Activated CD4-positive, alpha-beta T cell treated with anti-CD3 and anti-CD28 coated beads for 36 hours (primary cell): ENCODE results near the gene CPA5. TPM values are rescaled to one million over a fixed set of nuclear protein-coding genes. Genes with fewer than 3 reads are reported as not detected.

ENCODE experiments used
- ATAC-seq: fragments of 200-7000 bp; cut with Tn5 transposase; one replicate; pipeline ENCODE4 v1.10.0; 2021; ENCODE audit warnings: mild to moderate bottlenecking, moderate library complexity
- CTCF ChIA-PET: fragments of 350-600 bp; sonication (Branson Sonifier 250); formaldehyde crosslinking; loops from one replicate; lab custom pipeline; 2021; ENCODE audit warnings: antibody characterized with exemption; lab: Charles Lee
- POLR2A ChIA-PET: fragments of 350-600 bp; sonication (Branson Sonifier 250); formaldehyde crosslinking; loops from one replicate; lab custom pipeline; 2021; ENCODE audit warnings: antibody characterized with exemption, inconsistent platforms; lab: Charles Lee
- DNase-seq: peaks from one replicate; pipeline ENCODE4 v3.0.0-alpha.2; 2020
- H3K27ac Mint-ChIP-seq: one replicate; pipeline ENCODE4 v1.8.0; 2021; ENCODE audit warnings: mixed read lengths
- H3K27me3 Mint-ChIP-seq: one replicate; pipeline ENCODE4 v1.8.0; 2021; ENCODE audit warnings: mixed read lengths
- H3K36me3 Mint-ChIP-seq: one replicate; pipeline ENCODE4 v1.8.0; 2021; ENCODE audit warnings: low read depth, mixed read lengths
- H3K4me1 Mint-ChIP-seq: one replicate; pipeline ENCODE4 v1.8.0; 2021; ENCODE audit warnings: mixed read lengths
- H3K4me3 Mint-ChIP-seq: one replicate; pipeline ENCODE4 v1.8.0; 2021; ENCODE audit warnings: mild to moderate bottlenecking, moderate library complexity, mixed read lengths
- H3K9me3 Mint-ChIP-seq: one replicate; pipeline ENCODE4 v1.8.0; 2021; ENCODE audit warnings: low read depth, mixed read lengths
- intact Hi-C, 2 experiments: fragments of 100-400 bp; cut with DNase I in 1 of 2; cut with micrococcal nuclease in 1 of 2; formaldehyde crosslinking; loops; one replicate each; pipeline versions ENCODE4 v1.14.2 to v1.15.1; 2022 to 2024; cut with DNase I, micrococcal nuclease
- total RNA-seq, 2 experiments: library from RNA; stranded (reverse); gene quantifications; one replicate each; pipeline ENCODE4 v1.2.3, GENCODE V29; 2021

The CPA5 gene
- total RNA-seq, result under 1 TPM; 0.39 to 0.56 TPM

GRCh38 chr7:130344271-130344866 is at the start of gene CPA5:
TSS of gene CPA5 (plus strand) at chr7:130344816. CDS start at chr7:130346486, 1,670 bp downstream.
- CTCF ChIA-PET, result interaction anchor here (0.9 to 1.4 kb wide), 2 partner anchors 14 to 412 kb away, joined by 3 to 4 read pairs; no protein-coding TSS in a partner anchor
- Mint-ChIP-seq H3K27me3 (peaks cover 2% of the 10 kb centered on the region), H3K4me1 (no peaks in the 10 kb centered on the region), H3K36me3 (no peaks in the 10 kb centered on the region), H3K4me3 (no peak within 1 kb of the TSS), H3K9me3 (no peaks in the 10 kb centered on the region), H3K27ac (no peak within 1 kb of the TSS)
- POLR2A ChIA-PET, result no interaction called here
- intact Hi-C loops, result no loop called here
- DNase-seq, result no peak
- ATAC-seq, result no peak

GRCh38 chr7:130296221-130296951 is 48.2 kb upstream of the CPA5 start:
- intact Hi-C loops, result no loop called here

GRCh38 chr7:130297628-130298543 is 46.7 kb upstream of the CPA5 start:
- CTCF ChIA-PET, result interaction anchor here (0.6 to 0.7 kb wide), 2 partner anchors 32 to 1164 kb away, joined by 3 read pairs; no protein-coding TSS in a partner anchor
- ATAC-seq (no peak), DNase-seq (no peak)
- POLR2A ChIA-PET, result interaction anchor here (0.6 kb wide), 1 partner anchor 12 kb away, joined by 5 read pairs; no protein-coding TSS in a partner anchor
- no peaks in the 10 kb centered on the region for H3K36me3 Mint-ChIP-seq
- H3K4me3 Mint-ChIP-seq, result no peak overlapping the region
- H3K9me3 Mint-ChIP-seq, result no peaks in the 10 kb centered on the region
- H3K4me1 Mint-ChIP-seq, result no peaks in the 10 kb centered on the region
- no peak overlapping the region for H3K27ac Mint-ChIP-seq
- H3K27me3 Mint-ChIP-seq, result no peaks in the 10 kb centered on the region
- intact Hi-C loops, result no loop called here

More at GRCh38 chr7:130296221-130296951, 48.2 kb upstream of the CPA5 start:
- Mint-ChIP-seq H3K4me3 (no peak overlapping the region), H3K36me3 (no peaks in the 10 kb centered on the region), H3K27me3 (no peaks in the 10 kb centered on the region), H3K27ac (no peak overlapping the region), H3K4me1 (no peaks in the 10 kb centered on the region), H3K9me3 (no peaks in the 10 kb centered on the region)
- DNase-seq (no peak), ATAC-seq (no peak)
- CTCF ChIA-PET, result interaction anchor here (0.7 kb wide), 1 partner anchor 12 kb away, joined by 3 read pairs; no protein-coding TSS in a partner anchor
- POLR2A ChIA-PET, result no interaction called here

GRCh38 chr7:130298544-130299326 is 45.9 kb upstream of the CPA5 start:
- DNase-seq (no peak), ATAC-seq (no peak)
- Mint-ChIP-seq H3K9me3 (no peaks in the 10 kb centered on the region), H3K4me3 (no peak overlapping the region), H3K27me3 (no peaks in the 10 kb centered on the region), H3K4me1 (no peaks in the 10 kb centered on the region), H3K36me3 (no peaks in the 10 kb centered on the region), H3K27ac (no peak overlapping the region)
- ChIA-PET POLR2A (no interaction called here), CTCF (interaction anchor here (0.7 kb wide), 1 partner anchor 1165 kb away, joined by 3 read pairs; no protein-coding TSS in a partner anchor)
- intact Hi-C loops, result no loop called here

GRCh38 chr7:130299866-130300265 is 44.8 kb upstream of the CPA5 start:
- ChIA-PET POLR2A (interaction anchor here (0.7 kb wide), 1 partner anchor 540 kb away, joined by 4 read pairs; no protein-coding TSS in a partner anchor), CTCF (no interaction called here)
- Mint-ChIP-seq H3K27me3 (no peaks in the 10 kb centered on the region), H3K4me1 (no peaks in the 10 kb centered on the region), H3K27ac (no peak overlapping the region), H3K9me3 (no peaks in the 10 kb centered on the region), H3K36me3 (no peaks in the 10 kb centered on the region), H3K4me3 (no peak overlapping the region)
- DNase-seq (no peak), ATAC-seq (no peak)
- intact Hi-C loops, result no loop called here

- Mint-ChIP-seq H3K4me1 (no peaks in the 10 kb centered on the region), H3K36me3 (no peaks in the 10 kb centered on the region), H3K9me3 (no peaks in the 10 kb centered on the region), H3K4me3 (no peak overlapping the region), H3K27ac (no peak overlapping the region), H3K27me3 (no peaks in the 10 kb centered on the region)
- no peak for DNase-seq
- no peak for ATAC-seq
- ChIA-PET POLR2A (no interaction called here), CTCF (interaction anchor here (0.5 to 0.7 kb wide), 2 partner anchors 23 to 476 kb away, joined by 3 read pairs; no protein-coding TSS in a partner anchor)
- intact Hi-C loops, result no loop called here
Observed at GRCh38 chr7:130301501-130302020, 43.1 kb upstream of the CPA5 start.

GRCh38 chr7:130302649-130303048 is 42.0 kb upstream of the CPA5 start:
- intact Hi-C loops, result no loop called here
- Mint-ChIP-seq H3K4me3 (no peak overlapping the region), H3K27me3 (no peaks in the 10 kb centered on the region), H3K4me1 (no peaks in the 10 kb centered on the region), H3K9me3 (no peaks in the 10 kb centered on the region), H3K36me3 (no peaks in the 10 kb centered on the region), H3K27ac (no peak overlapping the region)
- ChIA-PET POLR2A (no interaction called here), CTCF (interaction anchor here (1.1 kb wide), 1 partner anchor 9 kb away, joined by 4 read pairs; the partner anchor contains the start of gene CPA4)
- DNase-seq (no peak), ATAC-seq (no peak)

- ATAC-seq (no peak), DNase-seq (no peak)
- Mint-ChIP-seq H3K9me3 (no peaks in the 10 kb centered on the region), H3K4me1 (no peaks in the 10 kb centered on the region), H3K27ac (no peak overlapping the region), H3K4me3 (no peak overlapping the region), H3K27me3 (no peaks in the 10 kb centered on the region), H3K36me3 (no peaks in the 10 kb centered on the region)
- intact Hi-C loops, result no loop called here
- CTCF ChIA-PET, result interaction anchor here (1.1 kb wide), 1 partner anchor 10 kb away, joined by 4 read pairs; the partner anchor contains the start of gene CPA4
- POLR2A ChIA-PET, result interaction anchor here (0.6 kb wide), 1 partner anchor 261 kb away, joined by 3 read pairs; no protein-coding TSS in a partner anchor
Observed at GRCh38 chr7:130303127-130303526, 41.5 kb upstream of the CPA5 start.

GRCh38 chr7:130303551-130303950 is 41.1 kb upstream of the CPA5 start:
- DNase-seq (no peak), ATAC-seq (no peak)
- Mint-ChIP-seq H3K36me3 (no peaks in the 10 kb centered on the region), H3K27me3 (no peaks in the 10 kb centered on the region), H3K9me3 (no peaks in the 10 kb centered on the region), H3K27ac (no peak overlapping the region), H3K4me1 (no peaks in the 10 kb centered on the region), H3K4me3 (no peak overlapping the region)
- intact Hi-C loops, result no loop called here
- POLR2A ChIA-PET, result interaction anchor here (0.6 kb wide), 1 partner anchor 261 kb away, joined by 3 read pairs; no protein-coding TSS in a partner anchor
- CTCF ChIA-PET, result interaction anchor here (1.1 kb wide), 1 partner anchor 10 kb away, joined by 4 read pairs; the partner anchor contains the start of gene CPA4

GRCh38 chr7:130303982-130304381 is 40.6 kb upstream of the CPA5 start:
- no peaks in the 10 kb centered on the region for H3K9me3 Mint-ChIP-seq
- ATAC-seq (no peak), DNase-seq (no peak)
- no peak overlapping the region for H3K27ac Mint-ChIP-seq
- intact Hi-C loops, result no loop called here
- H3K27me3 Mint-ChIP-seq, result no peaks in the 10 kb centered on the region
- H3K4me1 Mint-ChIP-seq, result no peaks in the 10 kb centered on the region
- CTCF ChIA-PET, result no interaction called here
- H3K4me3 Mint-ChIP-seq, result no peak overlapping the region
- POLR2A ChIA-PET, result no interaction called here
- no peaks in the 10 kb centered on the region for H3K36me3 Mint-ChIP-seq
